Measurements from ENCODE around the gene NOL12. TPM values are rescaled to one million over a fixed set of nuclear protein-coding genes. Genes with fewer than 3 reads are reported as not detected.

Gene NOL12, protein sequence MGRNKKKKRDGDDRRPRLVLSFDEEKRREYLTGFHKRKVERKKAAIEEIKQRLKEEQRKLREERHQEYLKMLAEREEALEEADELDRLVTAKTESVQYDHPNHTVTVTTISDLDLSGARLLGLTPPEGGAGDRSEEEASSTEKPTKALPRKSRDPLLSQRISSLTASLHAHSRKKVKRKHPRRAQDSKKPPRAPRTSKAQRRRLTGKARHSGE
- total RNA-seq: 12.1 to 18.7 TPM (median 12.8 TPM) in 3 replicates
- long read RNA-seq, transcript NOL12-202 (7 exons, 945 nt): major isoform, 9 of 18 reads
- long read RNA-seq, transcript NOL12-201 (6 exons, 2,854 nt): minor isoform, 7 of 18 reads
- long read RNA-seq, partial matches to known transcripts: 0 of 18 reads
- long read RNA-seq, other reads (novel, unspliced or antisense): 2 of 18 reads

- Mint-ChIP-seq H3K4me3 (ENCODE audit: unreplicated experiment) (peak within 1 kb of the TSS; percentile 99), H3K27me3 (ENCODE audit: low read depth) (no peaks in the 10 kb centered on the region), H3K9me3 (ENCODE audit: low read depth) (no peaks in the 10 kb centered on the region), H3K4me1 (ENCODE audit: low read depth) (peaks cover 24% of the 10 kb centered on the region), H3K27ac (ENCODE audit: unreplicated experiment) (peak within 1 kb of the TSS; percentile 94), H3K36me3 (ENCODE audit: low read depth) (peaks cover 9% of the 10 kb centered on the region)
- TF ChIP-seq, protein P1, sequence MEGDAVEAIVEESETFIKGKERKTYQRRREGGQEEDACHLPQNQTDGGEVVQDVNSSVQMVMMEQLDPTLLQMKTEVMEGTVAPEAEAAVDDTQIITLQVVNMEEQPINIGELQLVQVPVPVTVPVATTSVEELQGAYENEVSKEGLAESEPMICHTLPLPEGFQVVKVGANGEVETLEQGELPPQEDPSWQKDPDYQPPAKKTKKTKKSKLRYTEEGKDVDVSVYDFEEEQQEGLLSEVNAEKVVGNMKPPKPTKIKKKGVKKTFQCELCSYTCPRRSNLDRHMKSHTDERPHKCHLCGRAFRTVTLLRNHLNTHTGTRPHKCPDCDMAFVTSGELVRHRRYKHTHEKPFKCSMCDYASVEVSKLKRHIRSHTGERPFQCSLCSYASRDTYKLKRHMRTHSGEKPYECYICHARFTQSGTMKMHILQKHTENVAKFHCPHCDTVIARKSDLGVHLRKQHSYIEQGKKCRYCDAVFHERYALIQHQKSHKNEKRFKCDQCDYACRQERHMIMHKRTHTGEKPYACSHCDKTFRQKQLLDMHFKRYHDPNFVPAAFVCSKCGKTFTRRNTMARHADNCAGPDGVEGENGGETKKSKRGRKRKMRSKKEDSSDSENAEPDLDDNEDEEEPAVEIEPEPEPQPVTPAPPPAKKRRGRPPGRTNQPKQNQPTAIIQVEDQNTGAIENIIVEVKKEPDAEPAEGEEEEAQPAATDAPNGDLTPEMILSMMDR (IDR thresholded peaks at IDR 0.05): peak; percentile 22
- DNase-seq (ENCODE audit: low spot score): no peak
Measured at GRCh38 chr22:37686002-37686982, at the start of gene NOL12. TSS of gene NOL12 (plus strand) at chr22:37686343. CDS start at chr22:37686393, 50 bp downstream.

GRCh38 chr22:37636949-37637273 is 49.2 kb upstream of the NOL12 start:
- no peak for DNase-seq (ENCODE audit: low spot score)
- TF ChIP-seq, protein P1 (IDR thresholded peaks at IDR 0.05): no peak
- Mint-ChIP-seq H3K27ac (ENCODE audit: unreplicated experiment) (no peak overlapping the region), H3K9me3 (ENCODE audit: low read depth) (no peaks in the 10 kb centered on the region), H3K4me3 (ENCODE audit: unreplicated experiment) (no peak overlapping the region), H3K36me3 (ENCODE audit: low read depth) (no peaks in the 10 kb centered on the region), H3K27me3 (ENCODE audit: low read depth) (no peaks in the 10 kb centered on the region), H3K4me1 (ENCODE audit: low read depth) (peaks cover 38% of the 10 kb centered on the region)

DNA sequence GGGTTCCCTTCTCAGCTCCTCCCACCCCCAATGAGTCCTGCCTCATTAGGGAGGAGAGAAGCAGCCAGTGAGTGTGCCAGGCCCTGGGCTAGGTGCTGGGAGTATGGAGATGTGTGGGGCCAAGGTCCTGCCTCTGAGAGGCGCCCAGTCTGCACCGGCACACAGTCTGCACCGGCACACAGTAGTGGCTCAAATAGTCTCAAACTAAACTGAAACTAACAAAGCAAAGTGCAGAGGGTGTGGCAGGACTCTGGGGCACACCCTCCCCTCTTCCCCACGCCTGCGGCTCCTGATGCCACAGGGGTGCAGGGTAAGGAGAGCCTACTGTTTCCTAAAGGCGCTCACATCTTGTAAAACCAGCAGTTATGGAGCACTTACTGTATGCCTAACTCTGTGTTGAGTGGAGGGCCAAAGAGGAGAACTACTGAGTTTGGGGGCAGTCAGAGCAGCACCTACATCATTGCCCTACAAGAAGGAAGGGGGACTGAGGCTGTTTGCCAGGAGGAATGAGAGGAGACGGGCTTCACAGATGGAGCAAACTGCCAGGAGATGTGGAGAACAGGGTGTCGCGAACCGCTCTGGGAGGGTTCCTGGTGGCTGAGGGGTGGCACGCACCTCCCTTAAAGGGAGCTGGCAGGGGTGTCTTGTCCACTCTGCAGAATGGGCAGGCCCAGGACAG is 47.6 kb upstream of the NOL12 start:
- no peaks in the 10 kb centered on the region for H3K9me3 Mint-ChIP-seq (ENCODE audit: low read depth)
- H3K4me3 Mint-ChIP-seq (ENCODE audit: unreplicated experiment): peak overlapping the region; percentile 57
- TF ChIP-seq, protein P1 (IDR thresholded peaks at IDR 0.05): no peak
- H3K4me1 Mint-ChIP-seq (ENCODE audit: low read depth): peaks cover 36% of the 10 kb centered on the region
- H3K36me3 Mint-ChIP-seq (ENCODE audit: low read depth): no peaks in the 10 kb centered on the region
- no peaks in the 10 kb centered on the region for H3K27me3 Mint-ChIP-seq (ENCODE audit: low read depth)
- H3K27ac Mint-ChIP-seq (ENCODE audit: unreplicated experiment): no peak overlapping the region
- no peak for DNase-seq (ENCODE audit: low spot score)

- Mint-ChIP-seq H3K27me3 (ENCODE audit: low read depth) (no peaks in the 10 kb centered on the region), H3K27ac (ENCODE audit: unreplicated experiment) (no peak within 1 kb of the TSS), H3K9me3 (ENCODE audit: low read depth) (no peaks in the 10 kb centered on the region), H3K36me3 (ENCODE audit: low read depth) (no peaks in the 10 kb centered on the region), H3K4me1 (ENCODE audit: low read depth) (peaks cover 30% of the 10 kb centered on the region), H3K4me3 (ENCODE audit: unreplicated experiment) (peak within 1 kb of the TSS; percentile 64)
- DNase-seq (ENCODE audit: low spot score): no peak
- TF ChIP-seq, protein P1 (IDR thresholded peaks at IDR 0.05): peak; percentile 11
Measured at GRCh38 chr22:37639070-37639760, 46.9 kb upstream of the NOL12 start, which contains the start of gene SH3BP1. TSS of gene SH3BP1 (plus strand) at chr22:37639669. CDS start at chr22:37639788, 119 bp downstream.
